T-helper 22 cell (primary cell): ENCODE results near the gene CNTNAP3B.
"Not testable (repeated sequence)": the region's sequence is repeated elsewhere in the genome, so short reads cannot be mapped to it uniquely, and the experiment has no call there.

Experiments used
- DNase-seq: peaks from one replicate; pipeline ENCODE4 v3.0.0-alpha.2; 2020; ENCODE audit warnings: low read depth

Gene CNTNAP3B

DNA sequence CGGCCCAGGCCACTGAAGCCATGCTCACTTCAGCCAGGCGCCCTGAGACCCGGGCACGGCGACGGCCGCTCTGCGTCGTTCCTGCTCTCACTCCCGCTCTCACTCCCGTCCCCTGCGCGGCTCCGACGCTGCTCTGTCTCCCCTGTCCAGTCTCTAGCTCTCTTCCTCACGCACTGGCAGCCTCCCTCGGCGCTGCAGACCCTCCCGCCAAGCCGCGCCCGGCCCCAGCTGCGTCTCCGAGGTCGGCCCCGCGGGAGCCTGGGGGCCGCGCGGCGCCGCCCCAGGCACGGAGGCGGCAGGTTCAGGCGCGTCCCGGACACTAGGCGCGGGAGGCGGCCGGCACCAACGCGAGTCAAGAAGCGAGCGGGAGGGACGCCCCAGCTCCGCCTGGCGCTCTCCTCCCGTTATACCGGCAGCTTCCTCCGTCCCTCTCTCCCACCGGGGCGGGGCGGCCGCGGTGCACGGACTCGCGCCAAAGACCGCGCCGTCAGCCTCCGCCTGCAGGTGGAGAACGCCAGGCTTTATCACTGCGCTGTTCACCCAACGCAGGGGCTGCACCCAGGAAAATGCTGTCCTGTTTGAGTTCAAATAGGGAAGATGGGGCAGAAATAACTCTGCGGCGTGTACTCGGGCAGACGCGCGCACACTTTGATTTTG is at the start of gene CNTNAP3B:
CNTNAP3B (minus strand) TSS at position 354 of the 657 bp plus-strand sequence; CDS start at position 22, 332 bp downstream.
- DNase-seq, result not testable (repeated sequence)

DNA sequence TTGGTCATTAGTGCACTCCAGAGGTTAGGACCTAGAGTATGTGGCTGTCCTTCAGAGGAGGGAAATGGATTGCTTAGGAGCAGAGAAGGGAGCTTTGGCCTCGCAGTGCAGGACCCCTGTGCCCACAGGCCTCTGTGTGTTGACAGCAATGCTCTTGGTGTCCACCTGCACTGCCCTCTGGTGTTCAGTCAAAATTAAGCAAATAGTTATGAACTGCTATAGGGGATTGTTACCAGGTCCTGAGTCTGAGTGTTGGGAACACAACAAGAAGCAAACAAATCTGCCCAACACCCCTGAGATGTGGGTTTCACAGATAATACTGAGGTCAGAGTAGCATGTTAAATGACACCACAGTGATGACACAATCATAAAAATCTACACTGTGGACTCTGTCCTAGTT is 31.1 kb upstream of the CNTNAP3B start:
- not testable (repeated sequence) for DNase-seq

DNA sequence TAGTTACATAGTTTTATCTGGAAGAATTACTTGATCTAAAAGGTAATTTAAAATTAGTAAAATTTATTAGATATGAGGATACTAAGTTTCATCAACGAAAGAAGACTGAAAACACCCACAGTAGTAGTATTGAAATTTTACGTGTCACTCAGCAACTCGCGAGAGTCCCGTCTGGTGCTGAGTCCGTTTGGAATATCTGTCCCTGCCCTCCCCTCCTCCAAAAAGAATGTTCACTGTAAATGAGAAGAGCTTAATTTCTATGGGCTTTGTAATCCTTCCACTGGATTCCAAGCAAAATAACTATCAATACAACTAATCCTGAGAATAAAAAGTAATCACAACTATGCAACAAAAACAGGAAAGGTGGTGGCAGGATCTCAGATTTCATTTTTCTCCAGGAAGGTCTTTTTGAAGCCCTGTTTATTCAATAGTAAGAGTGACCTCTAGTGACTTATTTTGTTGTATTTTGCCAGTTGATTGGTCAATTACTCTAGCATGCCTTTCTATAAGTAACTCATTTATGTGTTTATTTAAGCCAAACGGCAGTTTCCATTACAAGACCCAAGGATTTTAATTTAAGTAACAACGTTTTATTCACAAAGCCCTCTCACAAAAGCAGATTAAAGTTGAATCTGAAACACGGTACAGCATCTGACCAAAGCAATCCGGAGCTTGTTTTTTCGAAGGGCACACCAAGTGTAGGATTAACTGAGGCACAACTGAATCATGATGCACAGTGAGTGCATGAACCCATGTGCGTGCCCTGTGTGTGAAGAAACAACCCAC is 2.0 kb downstream of the CNTNAP3B start:
- DNase-seq, result not testable (repeated sequence)

DNA sequence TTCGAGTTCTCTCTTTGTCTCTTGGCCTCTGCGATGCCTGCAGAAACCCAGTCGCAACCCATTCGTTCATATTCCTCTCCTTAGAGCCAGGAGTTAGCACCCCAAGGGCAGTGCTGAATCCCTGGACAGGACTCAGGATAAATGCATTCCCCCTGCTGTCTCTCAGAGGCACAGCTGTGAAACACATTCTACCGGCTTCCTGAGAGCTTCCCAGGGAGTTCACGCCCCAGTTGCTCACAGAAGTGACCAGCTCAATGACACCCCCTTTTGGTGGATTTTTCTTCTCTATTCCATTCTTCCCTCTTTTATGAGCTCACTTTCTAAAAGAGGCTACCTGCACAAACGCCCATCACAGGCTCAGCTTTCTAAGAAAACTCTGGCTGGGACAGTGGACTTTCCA is 8.2 kb downstream of the CNTNAP3B start:
- DNase-seq, result not testable (repeated sequence)

DNA sequence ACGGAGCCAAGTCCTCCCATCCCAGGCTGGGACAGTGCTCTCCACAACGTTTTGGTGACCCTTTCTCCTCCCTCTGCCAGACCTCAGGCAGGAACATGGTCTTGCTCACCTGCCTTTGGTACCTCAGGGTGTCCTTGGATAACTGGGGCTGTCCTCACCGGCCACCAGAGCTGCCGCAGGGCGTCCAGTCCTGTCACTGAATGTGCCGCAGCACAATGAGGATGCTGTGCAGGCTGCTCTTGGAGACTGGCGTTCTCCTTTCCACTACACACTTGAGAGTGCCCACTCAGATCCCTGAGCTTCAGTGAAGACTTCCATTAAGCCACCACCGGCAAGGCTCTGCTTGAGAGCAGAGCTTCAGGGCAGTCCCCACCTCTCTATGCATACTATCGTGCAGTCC is 33.3 kb downstream of the CNTNAP3B start:
- not testable (repeated sequence) for DNase-seq

DNA sequence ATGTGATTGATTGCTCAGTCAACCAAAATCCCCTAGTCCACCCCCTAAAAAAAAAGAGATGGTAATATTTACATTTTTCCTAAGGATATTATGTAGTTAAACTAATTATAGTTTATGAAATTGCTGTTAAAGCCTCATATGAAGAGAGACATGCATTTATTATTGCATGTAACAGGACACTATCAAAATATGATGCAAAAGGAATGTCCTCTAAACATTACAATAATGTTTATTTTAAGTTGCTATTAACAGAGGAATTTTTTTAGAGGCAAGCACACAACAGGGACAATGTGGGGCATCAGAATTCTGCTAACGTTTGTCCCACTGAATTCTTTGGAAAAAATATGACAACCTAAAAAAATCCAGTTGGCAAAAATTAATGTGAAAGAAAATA is 44.7 kb downstream of the CNTNAP3B start:
- not testable (repeated sequence) for DNase-seq

DNA sequence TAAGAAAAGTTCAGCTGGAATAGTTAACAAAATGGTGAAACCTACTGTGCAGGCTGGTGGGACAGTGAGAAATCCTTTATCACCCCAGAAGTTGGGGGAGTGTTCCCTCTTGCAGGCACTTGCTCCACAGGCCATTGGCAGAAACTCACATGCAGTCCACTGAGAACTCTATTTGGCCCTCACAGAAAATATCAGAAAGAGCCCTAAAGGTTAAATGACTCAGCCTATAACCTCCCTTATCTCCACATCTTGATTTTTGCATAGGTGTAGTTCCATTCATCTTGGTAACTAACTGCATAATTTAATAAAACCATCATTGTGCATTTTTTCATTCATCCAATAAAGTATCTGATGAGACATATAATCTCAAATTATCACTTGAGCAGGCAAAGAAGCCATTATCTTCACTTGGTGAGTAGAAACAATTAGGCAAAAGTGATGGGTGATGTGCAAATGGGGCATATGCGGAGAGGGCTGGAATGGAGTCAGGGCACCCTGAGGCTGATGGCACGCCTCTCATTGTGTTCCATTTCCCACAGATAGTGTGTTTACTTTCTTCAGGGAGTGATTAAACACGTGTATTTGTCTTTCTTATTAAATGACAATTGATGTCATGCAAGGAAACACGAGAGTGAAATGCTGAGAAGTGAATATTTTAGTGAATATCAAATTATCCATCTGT is 45.2 kb downstream of the CNTNAP3B start:
- not testable (repeated sequence) for DNase-seq

DNA sequence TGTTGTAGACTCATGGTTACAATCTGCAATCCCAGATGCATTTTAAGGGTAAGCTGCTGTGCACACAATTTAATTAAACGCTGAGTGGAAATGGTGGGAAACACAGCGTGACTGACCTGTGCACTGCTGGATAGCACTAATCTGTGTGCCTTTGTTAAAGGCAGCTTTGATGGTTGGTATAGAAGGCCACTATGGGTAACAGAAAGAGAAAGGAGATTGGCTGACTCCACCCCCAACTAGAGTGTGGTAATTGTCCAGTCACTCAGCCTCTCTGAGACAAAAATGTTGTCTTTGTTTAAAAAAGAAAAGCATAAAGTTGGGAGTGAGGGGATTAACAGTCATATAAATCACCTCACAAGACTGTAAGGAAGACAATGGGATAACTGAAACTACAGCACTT is 48.9 kb downstream of the CNTNAP3B start:
- DNase-seq, result not testable (repeated sequence)

DNA sequence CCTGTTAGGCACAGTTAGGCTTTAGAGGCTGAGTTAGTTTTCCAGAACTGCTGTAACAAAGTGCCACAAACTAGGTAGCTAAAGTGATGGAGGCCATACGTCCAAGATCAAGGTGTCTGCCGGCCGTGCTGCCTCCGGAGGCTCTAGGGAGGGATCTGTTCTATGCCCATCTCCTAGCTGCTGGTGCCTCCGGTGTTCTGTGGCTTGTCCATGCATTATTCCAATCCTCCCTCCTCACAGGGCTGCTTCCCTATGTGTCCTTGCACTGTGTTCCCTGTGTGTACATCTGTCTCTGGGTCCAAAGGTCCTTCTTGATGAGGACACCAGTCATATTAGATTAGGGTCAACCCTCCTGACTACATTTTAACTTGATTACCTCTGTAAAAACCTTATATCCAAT is 54.4 kb downstream of the CNTNAP3B start:
- not testable (repeated sequence) for DNase-seq

DNA sequence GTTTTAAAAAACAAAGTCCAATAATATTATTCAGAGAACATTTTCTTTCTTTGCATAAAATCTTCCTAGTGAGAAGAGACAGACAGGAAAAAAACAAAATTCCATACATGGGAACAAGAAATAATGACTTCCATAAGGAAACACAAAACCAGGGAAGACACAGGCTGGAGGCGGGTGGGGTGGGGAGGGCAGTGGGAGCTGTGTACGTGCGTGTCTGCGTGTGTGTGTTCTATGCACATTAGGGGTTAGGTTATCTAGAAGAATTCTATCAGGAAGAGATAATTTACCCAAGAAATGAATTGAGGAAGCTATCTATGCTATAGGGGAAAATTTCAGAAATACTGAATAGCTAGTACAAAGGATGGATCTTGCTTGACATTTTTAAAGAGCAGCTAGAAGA is 58.2 kb downstream of the CNTNAP3B start:
- not testable (repeated sequence) for DNase-seq

DNA sequence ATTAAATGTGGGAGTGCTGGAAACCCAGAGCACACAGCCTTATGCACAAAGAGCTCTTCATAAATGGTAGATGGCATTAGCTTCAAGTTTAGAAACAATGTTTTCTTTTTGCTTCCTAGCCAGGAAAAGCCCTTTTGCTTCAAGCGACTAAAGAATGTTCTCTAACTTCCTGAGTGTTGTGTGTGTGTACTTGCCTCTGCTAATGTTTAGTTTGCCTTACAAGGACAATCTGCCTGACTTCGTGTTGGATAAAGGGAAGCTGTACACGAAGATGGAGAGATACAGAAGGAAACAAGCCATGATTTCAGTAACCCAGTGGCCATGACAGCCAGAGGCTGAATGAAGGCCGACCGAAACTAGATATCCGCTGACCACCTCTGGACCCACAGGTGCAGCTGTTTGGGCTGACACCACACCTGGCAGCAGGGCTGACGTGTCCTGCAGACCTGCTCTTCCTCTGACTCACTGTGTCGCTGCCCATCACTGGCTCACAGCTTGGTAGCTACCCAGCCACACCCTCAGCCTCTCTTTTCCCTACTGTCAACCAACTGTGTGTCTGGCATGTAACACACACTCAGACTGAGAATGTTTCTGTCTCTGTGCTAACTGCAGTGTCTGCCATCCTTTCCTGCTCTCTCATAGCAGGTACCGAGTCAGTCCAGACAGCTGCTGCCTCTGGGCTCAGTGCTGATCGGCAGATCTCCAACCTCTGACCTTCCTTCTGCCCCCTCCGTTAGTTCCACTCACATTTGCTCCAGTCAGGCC is 59.0 kb downstream of the CNTNAP3B start:
- not testable (repeated sequence) for DNase-seq

DNA sequence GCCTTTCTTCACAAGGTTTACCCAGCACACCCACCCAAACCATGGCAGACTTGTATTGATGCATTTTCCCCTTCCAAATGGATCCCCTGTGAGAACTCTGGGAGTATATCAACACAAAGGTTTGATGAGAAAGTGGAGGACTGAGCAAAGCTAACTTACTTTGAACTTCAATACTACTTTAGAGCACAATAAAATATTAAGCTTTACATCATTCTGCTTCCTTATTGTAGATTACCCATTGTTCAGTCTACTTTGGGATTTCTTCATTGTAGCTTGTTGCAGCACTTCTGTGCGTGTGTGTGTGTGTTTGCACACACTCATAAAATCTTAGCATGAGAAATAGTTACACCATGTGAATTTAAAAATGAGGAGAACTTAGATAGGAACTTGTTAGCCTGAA is 75.4 kb downstream of the CNTNAP3B start:
- not testable (repeated sequence) for DNase-seq

DNA sequence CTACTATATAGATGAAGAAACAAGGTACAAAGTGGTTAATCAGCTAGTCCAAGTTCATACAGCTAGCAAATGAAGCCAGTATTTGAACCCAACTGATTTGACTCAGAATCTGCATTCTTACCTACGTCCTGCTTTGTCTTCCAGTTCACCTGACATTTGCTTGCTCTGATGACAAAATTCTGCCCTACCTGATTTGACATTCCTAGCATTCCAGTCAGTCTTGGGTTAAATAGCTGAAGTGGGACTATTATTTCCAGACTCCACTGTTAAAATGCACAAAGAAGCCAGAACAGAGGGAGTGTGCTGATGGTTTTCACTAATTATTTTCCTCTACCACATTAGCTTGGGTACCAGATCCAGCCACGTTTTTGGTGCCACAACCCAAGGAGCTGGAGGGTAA is 78.5 kb downstream of the CNTNAP3B start:
- not testable (repeated sequence) for DNase-seq

DNA sequence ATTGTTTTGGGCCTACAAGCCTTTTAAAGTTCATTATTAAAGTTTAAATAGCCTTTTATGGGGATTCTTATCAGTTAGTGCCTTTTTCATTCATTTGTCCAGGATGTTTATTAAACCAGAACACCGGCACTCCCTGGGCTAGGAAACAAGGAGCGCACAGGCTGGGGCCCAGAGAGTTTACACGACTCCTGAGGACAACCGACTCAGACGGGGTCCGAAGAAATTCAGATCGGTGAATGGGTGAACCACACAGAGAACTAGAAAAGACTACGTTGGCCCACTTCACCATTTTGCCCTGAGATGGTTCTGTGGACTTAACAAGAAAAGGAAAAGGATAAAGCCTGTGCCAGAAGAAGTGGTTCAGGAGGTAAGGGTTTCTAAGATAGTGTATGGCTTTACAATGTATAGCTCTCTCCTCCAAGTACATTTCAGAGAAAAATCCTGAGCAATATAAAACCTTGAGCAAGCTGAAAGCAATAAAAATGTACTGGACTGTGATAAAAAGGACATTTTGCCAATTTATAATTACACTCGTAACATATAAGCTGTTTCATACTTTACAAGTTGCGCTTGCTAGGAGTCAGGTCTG is 84.7 kb downstream of the CNTNAP3B start:
- DNase-seq, result not testable (repeated sequence)

DNA sequence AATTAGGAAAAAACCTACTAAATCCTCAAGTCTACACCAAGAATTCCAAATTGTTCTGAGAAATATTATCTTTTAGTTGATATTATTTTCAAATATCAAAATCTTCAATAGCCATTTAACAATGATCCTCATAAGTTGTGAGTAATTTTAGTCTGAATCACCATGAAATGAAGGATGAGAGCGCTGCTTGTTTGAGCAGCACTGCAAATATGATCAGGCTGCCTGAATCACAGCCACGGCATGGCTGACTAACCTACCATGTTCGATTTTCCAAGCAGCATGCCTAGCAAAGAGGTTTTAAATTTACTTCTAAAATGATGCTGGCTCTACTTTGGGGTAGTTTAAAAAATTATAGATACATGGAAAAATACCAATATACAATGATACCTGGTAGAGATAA is 95.7 kb downstream of the CNTNAP3B start:
- DNase-seq, result not testable (repeated sequence)

DNA sequence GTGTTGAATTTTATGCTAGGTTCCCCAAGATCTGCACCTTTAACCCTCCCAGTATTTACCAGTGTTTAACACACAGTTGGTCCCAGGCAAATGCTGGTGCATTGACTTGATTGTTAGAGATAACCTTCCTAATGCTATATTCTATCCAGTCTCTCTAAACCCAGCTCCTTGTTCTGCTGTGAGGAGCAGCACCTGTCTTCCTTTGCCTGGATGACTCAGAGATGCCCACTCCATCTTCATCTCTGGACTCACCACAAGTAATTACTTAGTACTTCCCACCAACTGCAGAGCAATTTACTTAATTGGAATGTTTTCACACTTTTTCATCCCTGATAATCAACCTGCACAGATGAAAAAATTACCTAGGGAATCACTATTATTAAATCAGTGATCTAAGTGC is 108.6 kb downstream of the CNTNAP3B start:
- DNase-seq, result not testable (repeated sequence)

DNA sequence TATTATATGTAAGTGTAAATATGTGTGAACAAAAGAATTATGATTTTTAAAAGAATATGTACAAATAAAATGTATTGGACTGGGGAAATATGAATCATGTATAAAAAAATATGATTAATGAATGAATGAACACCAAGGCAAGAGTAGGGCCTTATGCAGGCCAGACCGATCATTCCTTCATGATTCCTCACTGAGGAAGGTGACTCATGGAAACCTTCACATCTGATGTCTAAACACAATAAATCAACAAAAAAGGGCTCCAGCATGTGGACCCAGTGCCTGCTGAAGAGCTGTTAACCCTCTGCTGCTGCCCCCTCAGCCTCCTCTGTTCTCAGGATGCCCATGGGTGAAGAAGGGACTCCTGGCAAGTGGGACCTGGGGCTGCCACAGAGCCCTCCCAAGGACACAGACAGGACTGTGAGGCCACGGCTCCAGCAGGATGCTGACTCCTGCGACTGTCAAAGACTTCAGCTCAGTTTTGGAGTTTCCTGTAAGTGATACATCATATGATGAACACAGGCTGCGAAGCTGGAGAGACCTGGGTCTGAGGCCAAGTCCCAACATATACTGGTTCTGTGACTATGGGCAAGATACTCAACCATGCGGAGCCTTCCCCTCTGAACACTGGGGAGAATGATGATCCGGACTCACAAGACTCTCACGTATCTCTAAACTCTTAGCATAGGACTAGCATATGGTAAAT is 110.9 kb downstream of the CNTNAP3B start:
- not testable (repeated sequence) for DNase-seq

DNA sequence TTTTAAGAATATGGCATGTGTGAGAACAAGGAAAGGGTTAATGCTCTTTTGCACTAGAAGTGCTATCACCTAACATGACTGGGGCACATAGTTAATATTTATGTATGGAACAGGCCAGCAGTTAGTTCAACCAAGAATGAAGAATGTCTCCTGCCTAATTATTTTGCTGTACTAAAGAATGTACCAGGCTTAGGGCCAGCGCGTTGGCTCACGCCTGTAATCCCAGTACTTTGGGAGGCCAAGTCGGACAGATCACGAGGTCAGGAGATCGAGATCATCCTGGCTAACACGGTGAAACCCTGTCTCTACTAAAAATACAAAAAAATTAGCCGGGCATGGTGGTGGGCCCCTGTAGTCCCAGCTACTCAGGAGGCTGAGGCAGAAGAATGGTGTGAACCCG is 114.9 kb downstream of the CNTNAP3B start:
- DNase-seq, result not testable (repeated sequence)

DNA sequence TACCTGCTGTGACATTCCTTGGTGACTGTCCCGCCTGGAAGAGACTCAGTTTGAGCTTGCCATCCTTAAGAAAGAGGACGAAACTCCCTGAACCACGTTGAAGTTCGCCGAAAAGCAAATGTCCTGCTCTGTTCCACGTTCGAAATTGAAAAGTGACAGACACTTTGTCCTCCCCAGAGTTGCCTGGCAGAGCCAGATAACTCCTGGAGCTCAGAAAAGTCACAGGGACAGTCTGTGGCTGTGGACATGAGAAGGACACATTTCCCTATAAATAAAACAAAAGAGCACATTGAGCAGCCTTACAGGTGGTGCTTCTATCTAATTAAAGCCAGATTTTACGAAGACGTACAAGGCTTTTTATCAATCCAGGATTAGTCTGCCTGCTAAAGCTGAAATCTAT is 137.6 kb downstream of the CNTNAP3B start:
- DNase-seq, result not testable (repeated sequence)

DNA sequence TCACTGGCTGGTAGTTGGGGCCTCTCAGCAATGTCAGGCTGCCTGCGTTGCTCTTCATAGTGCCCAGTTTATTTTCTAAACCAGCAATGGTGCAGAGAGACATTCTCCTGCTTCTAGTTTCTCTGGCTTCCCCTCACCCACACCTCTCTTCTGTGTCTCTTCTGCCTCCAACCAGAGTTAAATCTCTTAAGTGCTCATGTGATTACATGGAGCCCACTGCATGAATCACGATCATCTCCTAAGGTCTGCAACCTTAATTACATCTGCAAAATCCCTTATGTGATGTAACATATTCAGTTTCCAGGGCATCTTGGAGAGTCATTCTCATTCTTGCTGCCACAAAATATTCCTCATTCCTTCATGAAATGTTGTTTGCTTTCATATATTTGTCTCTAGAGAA is 149.0 kb downstream of the CNTNAP3B start:
- not testable (repeated sequence) for DNase-seq
